Endodermal cell (in vitro differentiated cells): Measurements from ENCODE around the gene GLIS2. TPM values are rescaled to one million over a fixed set of nuclear protein-coding genes. Genes with fewer than 3 reads are reported as not detected.

ENCODE experiments used
- DNase-seq: peaks from one replicate; pipeline ENCODE4 v3.0.0-alpha.2; 2017
- H3K27ac ChIP-seq: 2 replicates; pipeline ENCODE4 v1.5.1; 2013; ENCODE audit warnings: mild to moderate bottlenecking, low read depth, low read length, moderate library complexity
- H3K27me3 ChIP-seq: 2 replicates; pipeline ENCODE4 v1.6.1; 2013; ENCODE audit warnings: mild to moderate bottlenecking, low read length, moderate library complexity; ENCODE audit not compliant: insufficient read depth, control insufficient read depth, poor library complexity, severe bottlenecking
- H3K36me3 ChIP-seq: 2 replicates; pipeline ENCODE4 v1.7.0; 2013; ENCODE audit warnings: mild to moderate bottlenecking, low read length, moderate library complexity; ENCODE audit not compliant: control insufficient read depth, insufficient read depth
- H3K4me1 ChIP-seq: one replicate; pipeline ENCODE4 v1.7.0; 2013; ENCODE audit warnings: low read length; ENCODE audit not compliant: control insufficient read depth, insufficient read depth
- H3K4me3 ChIP-seq: 2 replicates; pipeline ENCODE4 v1.5.1; 2013; ENCODE audit warnings: mild to moderate bottlenecking, low read length, moderate library complexity
- H3K9ac ChIP-seq: 2 replicates; pipeline ENCODE4 v1.6.1; 2013; ENCODE audit warnings: mild to moderate bottlenecking, low read length, moderate library complexity; ENCODE audit not compliant: poor library complexity, severe bottlenecking; ENCODE audit errors: extremely low read depth
- H3K9me3 ChIP-seq: 2 replicates; pipeline ENCODE4 v1.6.1; 2013; ENCODE audit warnings: mild to moderate bottlenecking, low read length, moderate library complexity; ENCODE audit not compliant: control insufficient read depth
- H3K27ac Mint-ChIP-seq: 2 replicates; pipeline ENCODE4 v1.8.0; 2020; ENCODE audit warnings: mixed read lengths
- H3K27me3 Mint-ChIP-seq: 2 replicates; pipeline ENCODE4 v1.8.0; 2021; ENCODE audit warnings: mild to moderate bottlenecking, mixed read lengths; ENCODE audit not compliant: insufficient read depth
- H3K36me3 Mint-ChIP-seq: 2 replicates; pipeline ENCODE4 v1.8.0; 2020; ENCODE audit warnings: low read depth, mixed read lengths
- H3K4me1 Mint-ChIP-seq: 2 replicates; pipeline ENCODE4 v1.8.0; 2020; ENCODE audit warnings: mixed read lengths
- H3K4me3 Mint-ChIP-seq: 2 replicates; pipeline ENCODE4 v1.8.0; 2020; ENCODE audit warnings: mild to moderate bottlenecking, moderate library complexity, mixed read lengths
- H3K9me3 Mint-ChIP-seq: 2 replicates; pipeline ENCODE4 v1.8.0; 2020; ENCODE audit warnings: mild to moderate bottlenecking, mixed read lengths
- WGBS, 2 experiments: methylation state at CpG; one replicate each; pipeline versions ENCODE4 v1.1.5 to v1.1.7; 2013; ENCODE audit warnings: missing lambda C conversion rate in 2 of 2, mixed read lengths in 1 of 2; ENCODE audit not compliant: insufficient coverage in 1 of 2, insufficient read length in 1 of 2; 5-methylcytosine and 5-hydroxymethylcytosine counted together
- total RNA-seq, 2 donors: library from RNA; stranded (reverse); fragmentation: NEBNext Ultra II Directional in 1 of 2; extraction: Animal tissue kit (Norgen Biotek cat#: 25700) in 1 of 2; gene quantifications; 2 replicates in 1 of 2; 3 replicates in 1 of 2; pipeline ENCODE4 v1.2.1, GENCODE V29; 2021
- TF ChIP-seq, protein P1 (sequence below): fragments of 200-600 bp; sonication (generic); conservative IDR thresholded peaks from 2 replicates; pipeline ENCODE4 v1.5.0; 2021; ENCODE audit warnings: antibody characterized with exemption, mild to moderate bottlenecking

Gene GLIS2
- total RNA-seq, 2 donors from 2014 or later = 9.1 to 13.2 TPM

- Mint-ChIP-seq H3K4me3 (no peak overlapping the region), H3K36me3 (no peaks in the 10 kb centered on the region), H3K27ac (no peak overlapping the region), H3K27me3 (peaks cover 4% of the 10 kb centered on the region), H3K4me1 (peaks cover 8% of the 10 kb centered on the region), H3K9me3 (no peaks in the 10 kb centered on the region)
- H3K4me3 ChIP-seq = no peak overlapping the region
- no peak for DNase-seq
- 89 to 91% methylated on average over 26 to 37 of the region's 37 CpGs for WGBS, 2 experiments
- no peak overlapping the region for H3K9ac ChIP-seq
- H3K36me3 ChIP-seq = no peaks in the 10 kb centered on the region
- peaks cover 3% of the 10 kb centered on the region for H3K27me3 ChIP-seq
- TF ChIP-seq, protein P1, sequence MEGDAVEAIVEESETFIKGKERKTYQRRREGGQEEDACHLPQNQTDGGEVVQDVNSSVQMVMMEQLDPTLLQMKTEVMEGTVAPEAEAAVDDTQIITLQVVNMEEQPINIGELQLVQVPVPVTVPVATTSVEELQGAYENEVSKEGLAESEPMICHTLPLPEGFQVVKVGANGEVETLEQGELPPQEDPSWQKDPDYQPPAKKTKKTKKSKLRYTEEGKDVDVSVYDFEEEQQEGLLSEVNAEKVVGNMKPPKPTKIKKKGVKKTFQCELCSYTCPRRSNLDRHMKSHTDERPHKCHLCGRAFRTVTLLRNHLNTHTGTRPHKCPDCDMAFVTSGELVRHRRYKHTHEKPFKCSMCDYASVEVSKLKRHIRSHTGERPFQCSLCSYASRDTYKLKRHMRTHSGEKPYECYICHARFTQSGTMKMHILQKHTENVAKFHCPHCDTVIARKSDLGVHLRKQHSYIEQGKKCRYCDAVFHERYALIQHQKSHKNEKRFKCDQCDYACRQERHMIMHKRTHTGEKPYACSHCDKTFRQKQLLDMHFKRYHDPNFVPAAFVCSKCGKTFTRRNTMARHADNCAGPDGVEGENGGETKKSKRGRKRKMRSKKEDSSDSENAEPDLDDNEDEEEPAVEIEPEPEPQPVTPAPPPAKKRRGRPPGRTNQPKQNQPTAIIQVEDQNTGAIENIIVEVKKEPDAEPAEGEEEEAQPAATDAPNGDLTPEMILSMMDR = no peak
- H3K27ac ChIP-seq = no peak overlapping the region
- H3K9me3 ChIP-seq = no peaks in the 10 kb centered on the region
- peaks cover 20% of the 10 kb centered on the region for H3K4me1 ChIP-seq
These were observed 3.9 kb downstream of the GLIS2 start for GRCh38 chr16:4319454-4320421.

DNA sequence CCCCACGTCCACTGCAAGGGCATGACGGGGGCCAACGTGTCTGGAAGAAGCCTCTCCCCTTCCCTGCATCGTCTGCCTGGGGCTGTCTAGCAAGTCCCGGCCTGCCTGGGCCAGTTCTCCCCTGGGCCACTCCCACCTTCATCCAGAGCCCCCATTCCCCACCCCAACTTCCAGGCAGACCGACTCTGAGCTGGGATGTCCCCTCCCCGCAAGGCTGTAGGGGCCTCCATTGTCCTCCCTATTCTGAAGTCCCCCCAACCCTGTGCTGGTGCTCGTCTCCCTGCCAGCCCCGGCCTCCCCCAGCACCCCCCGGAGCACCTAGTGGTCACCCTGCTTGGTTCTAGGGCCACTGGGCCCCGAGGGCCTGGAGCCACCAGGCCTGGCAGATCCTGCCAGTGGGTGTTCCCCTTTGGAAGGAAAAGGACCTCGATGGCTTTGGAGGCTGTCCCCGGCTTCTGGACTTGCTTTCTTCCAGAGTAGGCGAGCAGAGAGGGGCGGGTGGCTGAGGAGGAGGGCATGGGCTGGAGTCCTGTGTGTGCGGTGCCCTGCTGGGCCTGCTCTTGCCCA is 4.8 kb downstream of the GLIS2 start:
- Histone ChIP-seq H3K9me3 (no peaks in the 10 kb centered on the region), H3K9ac (no peak overlapping the region), H3K4me1 (peaks cover 20% of the 10 kb centered on the region), H3K27ac (no peak overlapping the region), H3K27me3 (no peaks in the 10 kb centered on the region), H3K4me3 (no peak overlapping the region), H3K36me3 (no peaks in the 10 kb centered on the region)
- H3K4me3 Mint-ChIP-seq = no peak overlapping the region
- H3K27me3 Mint-ChIP-seq = no peaks in the 10 kb centered on the region
- no peaks in the 10 kb centered on the region for H3K36me3 Mint-ChIP-seq
- no peak overlapping the region for H3K27ac Mint-ChIP-seq
- H3K4me1 Mint-ChIP-seq = peaks cover 8% of the 10 kb centered on the region
- 79 to 90% methylated on average over 4 to 16 of the region's 16 CpGs for WGBS, 2 experiments
- no peaks in the 10 kb centered on the region for H3K9me3 Mint-ChIP-seq
- DNase-seq = peak; percentile 43
- TF ChIP-seq, protein P1 = no peak

DNA sequence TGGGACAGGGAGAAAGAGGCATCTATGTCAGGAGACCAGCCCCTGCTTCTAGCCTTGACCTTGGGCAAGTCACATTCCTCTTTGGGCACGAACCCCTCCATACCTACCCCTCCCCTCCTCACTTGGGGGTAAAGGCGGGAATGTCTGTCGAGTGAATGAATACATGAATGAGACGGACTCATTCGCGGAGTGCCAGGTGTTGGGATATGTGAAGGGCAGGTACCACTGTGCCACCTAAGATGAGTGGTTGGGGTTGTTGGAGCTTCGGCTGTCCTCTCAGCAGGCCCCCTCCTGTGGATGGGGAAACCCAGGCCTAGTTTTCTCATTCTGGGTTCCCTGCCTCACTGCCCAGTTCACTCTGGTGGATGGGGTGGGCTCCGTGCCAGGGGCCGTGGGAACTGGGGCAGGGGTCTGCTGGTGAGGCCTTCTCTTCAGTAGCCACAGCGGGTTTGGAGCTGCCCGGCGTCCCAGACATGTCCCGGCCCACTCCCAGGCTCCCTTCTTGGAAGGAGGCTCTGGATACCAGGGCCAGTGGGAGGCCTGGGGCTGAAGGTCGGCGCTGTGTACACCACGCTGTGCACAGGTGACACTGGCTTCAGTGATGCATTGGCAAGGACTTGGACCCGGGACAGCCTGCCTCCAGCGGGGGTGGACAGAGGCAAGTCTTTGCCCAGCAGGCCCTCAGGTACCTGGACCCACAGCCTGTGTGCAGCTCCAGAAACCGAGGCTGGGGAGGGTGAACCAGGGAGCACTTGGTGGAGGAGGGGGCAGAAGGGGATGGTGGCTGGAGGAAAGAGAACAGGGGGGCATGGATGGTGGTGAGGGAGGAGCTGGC is 5.6 kb downstream of the GLIS2 start:
- Mint-ChIP-seq H3K4me1 (peaks cover 8% of the 10 kb centered on the region), H3K36me3 (no peaks in the 10 kb centered on the region), H3K9me3 (no peaks in the 10 kb centered on the region), H3K27ac (no peak overlapping the region), H3K4me3 (no peak overlapping the region), H3K27me3 (no peaks in the 10 kb centered on the region)
- TF ChIP-seq, protein P1 = no peak
- Histone ChIP-seq H3K9ac (no peak overlapping the region), H3K27me3 (no peaks in the 10 kb centered on the region), H3K4me1 (peaks cover 20% of the 10 kb centered on the region), H3K4me3 (no peak overlapping the region), H3K27ac (no peak overlapping the region), H3K9me3 (no peaks in the 10 kb centered on the region), H3K36me3 (no peaks in the 10 kb centered on the region)
- peak; percentile 43 for DNase-seq
- WGBS, 2 experiments = 91 to 92% methylated on average over 7 to 19 of the region's 19 CpGs
